GM10266 (cell line): ENCODE data around the gene MAP7D2.

Source experiments
- DNase-seq: peaks from one replicate; pipeline ENCODE4 v3.0.0; 2012; ENCODE audit errors: extremely low spot score
- TF ChIP-seq, protein P1 (sequence below): IDR thresholded peaks from 2 replicates; pipeline ENCODE4 v1.5.1; 2012; ENCODE audit warnings: mild to moderate bottlenecking, low read depth; ENCODE audit not compliant: control insufficient read depth, insufficient read depth; ENCODE audit errors: missing control alignments

The MAP7D2 gene

DNA sequence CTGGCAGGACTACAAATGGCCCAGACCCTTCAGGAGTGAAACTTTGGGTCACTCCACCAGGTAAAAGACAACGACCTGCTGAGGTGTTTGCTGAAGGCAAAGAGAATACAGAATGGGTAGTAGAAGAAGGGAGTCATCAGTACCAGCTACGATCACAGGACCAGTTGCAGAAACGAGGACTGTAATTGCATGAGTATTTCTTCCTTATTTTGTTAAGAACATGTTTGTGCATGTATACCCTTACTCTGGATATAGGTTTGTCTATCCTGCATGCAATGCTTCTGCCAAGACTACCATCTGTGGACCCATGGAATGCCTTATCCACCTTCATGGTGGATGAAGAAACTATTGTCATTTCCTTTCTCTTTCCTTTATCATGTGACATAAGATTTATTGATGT, 77.7 kb downstream of the MAP7D2 start:
- TF ChIP-seq, protein P1, sequence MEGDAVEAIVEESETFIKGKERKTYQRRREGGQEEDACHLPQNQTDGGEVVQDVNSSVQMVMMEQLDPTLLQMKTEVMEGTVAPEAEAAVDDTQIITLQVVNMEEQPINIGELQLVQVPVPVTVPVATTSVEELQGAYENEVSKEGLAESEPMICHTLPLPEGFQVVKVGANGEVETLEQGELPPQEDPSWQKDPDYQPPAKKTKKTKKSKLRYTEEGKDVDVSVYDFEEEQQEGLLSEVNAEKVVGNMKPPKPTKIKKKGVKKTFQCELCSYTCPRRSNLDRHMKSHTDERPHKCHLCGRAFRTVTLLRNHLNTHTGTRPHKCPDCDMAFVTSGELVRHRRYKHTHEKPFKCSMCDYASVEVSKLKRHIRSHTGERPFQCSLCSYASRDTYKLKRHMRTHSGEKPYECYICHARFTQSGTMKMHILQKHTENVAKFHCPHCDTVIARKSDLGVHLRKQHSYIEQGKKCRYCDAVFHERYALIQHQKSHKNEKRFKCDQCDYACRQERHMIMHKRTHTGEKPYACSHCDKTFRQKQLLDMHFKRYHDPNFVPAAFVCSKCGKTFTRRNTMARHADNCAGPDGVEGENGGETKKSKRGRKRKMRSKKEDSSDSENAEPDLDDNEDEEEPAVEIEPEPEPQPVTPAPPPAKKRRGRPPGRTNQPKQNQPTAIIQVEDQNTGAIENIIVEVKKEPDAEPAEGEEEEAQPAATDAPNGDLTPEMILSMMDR: no peak
- no peak for DNase-seq

DNA sequence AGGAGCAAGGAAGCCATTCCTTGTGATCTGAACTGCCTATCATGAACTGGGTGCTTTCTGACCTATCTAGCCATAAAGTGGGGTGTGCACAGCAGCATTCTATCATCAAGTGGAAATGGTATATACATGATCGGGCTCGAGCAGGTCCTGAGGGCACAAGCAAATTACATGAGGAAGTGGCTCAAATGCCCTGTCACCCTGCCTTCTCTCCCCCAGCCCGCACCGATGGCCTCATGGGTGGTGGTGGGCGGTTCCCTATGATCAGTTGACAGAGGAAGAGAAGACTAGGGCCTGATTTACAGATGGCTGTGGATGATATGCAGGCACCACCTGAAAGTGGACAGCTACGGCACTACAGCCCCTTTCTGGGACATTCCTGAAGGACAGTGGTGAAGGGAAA, 79.5 kb downstream of the MAP7D2 start:
- TF ChIP-seq, protein P1: no peak
- no peak for DNase-seq

- DNase-seq: no peak
- TF ChIP-seq, protein P1: no peak
Observed at GRCh38 chrX:20032201-20032600, 84.5 kb downstream of the MAP7D2 start.

DNA sequence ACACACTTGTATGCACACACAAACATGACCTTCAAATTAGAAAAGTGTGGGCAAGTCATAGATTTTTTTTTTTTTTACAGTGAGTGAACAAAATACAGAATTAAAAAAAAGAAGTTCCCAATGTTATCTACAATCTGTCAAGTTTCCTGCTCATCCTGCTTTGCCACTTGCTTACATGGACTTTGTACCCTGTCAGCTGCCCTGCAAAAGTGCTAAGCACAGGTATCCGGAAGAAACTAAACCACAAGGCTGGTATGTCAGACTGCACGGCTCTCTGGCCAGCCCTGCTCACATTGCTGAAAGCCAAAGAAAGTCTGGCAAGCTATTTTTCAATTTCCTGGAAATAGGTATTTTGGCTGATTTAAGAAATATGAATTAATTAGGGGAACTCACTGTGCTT, 87.0 kb downstream of the MAP7D2 start:
- no peak for DNase-seq
- TF ChIP-seq, protein P1: no peak

GRCh38 chrX:20028588-20028987, 88.1 kb downstream of the MAP7D2 start:
- TF ChIP-seq, protein P1: no peak
- no peak for DNase-seq

DNA sequence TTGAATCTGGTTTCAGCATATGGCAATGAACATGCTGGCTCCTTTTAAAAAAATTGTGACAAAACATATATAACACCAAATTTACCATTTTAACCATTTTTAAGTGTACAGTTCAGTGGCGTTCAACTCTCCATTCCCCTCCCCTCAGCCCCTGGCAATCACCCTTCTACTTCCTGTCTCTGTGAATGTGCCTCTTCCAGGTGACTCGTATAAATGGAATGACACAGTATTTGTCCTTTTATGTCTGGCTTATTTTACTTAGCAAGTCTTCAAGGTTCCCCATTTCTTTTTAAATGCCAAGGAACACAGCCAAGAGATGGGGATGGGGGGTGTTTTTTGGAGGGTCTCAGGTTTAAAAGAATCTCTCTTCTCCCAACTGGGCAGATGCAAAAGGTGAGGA, 90.4 kb downstream of the MAP7D2 start:
- TF ChIP-seq, protein P1: no peak
- no peak for DNase-seq

DNA sequence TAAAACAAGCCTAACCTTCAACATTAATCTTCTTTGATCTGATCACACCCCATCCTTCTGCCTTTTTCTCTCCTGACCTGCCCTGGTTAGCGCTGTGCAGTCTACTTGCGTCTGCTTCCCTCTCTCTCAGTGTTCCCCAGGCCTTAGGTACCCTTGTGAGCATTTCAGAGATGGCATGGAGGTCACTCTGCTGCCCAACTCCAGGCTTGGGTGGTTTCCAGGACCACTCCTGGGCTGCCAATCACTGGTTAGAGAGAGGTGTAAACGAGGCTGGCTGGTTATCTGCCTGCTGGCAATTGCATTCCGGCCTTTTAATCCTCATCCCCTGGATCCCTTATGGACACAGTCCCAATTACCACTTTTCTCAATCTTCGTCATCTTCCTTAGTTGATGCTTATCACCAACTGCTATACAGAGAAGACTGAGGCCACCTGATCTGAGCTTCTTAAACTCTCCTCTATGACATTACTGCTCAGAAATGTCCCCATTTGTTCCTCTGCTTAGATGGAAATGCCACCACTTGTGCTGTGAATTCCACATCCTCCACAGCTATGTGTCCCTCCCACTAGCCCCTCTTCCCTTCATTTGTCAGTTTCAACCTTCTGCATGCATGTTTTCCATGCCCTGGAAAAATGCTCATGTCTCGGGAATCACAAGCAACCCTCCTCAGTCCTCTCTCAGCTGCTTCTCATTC, 96.9 kb downstream of the MAP7D2 start:
- no peak for DNase-seq
- TF ChIP-seq, protein P1: no peak
